Neural cell (in vitro differentiated cells): ENCODE data around the gene PMPCA. TPM values are rescaled to one million over a fixed set of nuclear protein-coding genes. Genes with fewer than 3 reads are reported as not detected.

Experiments used
- H2AFZ ChIP-seq: fragments of 200-600, 300-800 bp; sonication (generic), shearing (Covaris generic); 2 replicates; pipeline ENCODE4 v1.6.0; 2014; ENCODE audit warnings: low read depth, mild to moderate bottlenecking, antibody characterized with exemption, low read length, moderate library complexity
- H3F3A ChIP-seq: fragments of 200-600 bp; shearing (Covaris generic); 2 replicates; pipeline ENCODE4 v1.6.1; 2016; ENCODE audit warnings: mild to moderate bottlenecking, moderate library complexity, mixed read lengths, antibody characterized with exemption, low read length; ENCODE audit not compliant: insufficient read depth, poor library complexity, severe bottlenecking
- H3K27ac ChIP-seq: fragments of 200-600, 300-800 bp; sonication (generic), shearing (Covaris generic); 2 replicates; pipeline ENCODE4 v1.5.1; 2014; ENCODE audit warnings: mild to moderate bottlenecking, low read length, moderate library complexity
- H3K27me3 ChIP-seq: fragments of 300-800, 200-600 bp; sonication (generic), shearing (Covaris generic); 2 replicates; pipeline ENCODE4 v1.6.0; 2014; ENCODE audit warnings: mild to moderate bottlenecking, low read depth, low read length, moderate library complexity; ENCODE audit not compliant: insufficient read depth
- H3K36me3 ChIP-seq: fragments of 300-800, 200-600 bp; sonication (generic), shearing (Covaris generic); 2 replicates; pipeline ENCODE4 v1.5.1; 2014; ENCODE audit warnings: mild to moderate bottlenecking, antibody characterized with exemption, low read length, moderate library complexity; ENCODE audit not compliant: insufficient read depth
- H3K4me2 ChIP-seq: fragments of 300-800, 200-600 bp; sonication (generic), shearing (Covaris generic); 2 replicates; pipeline ENCODE4 v1.6.0; 2014; ENCODE audit warnings: mild to moderate bottlenecking, low read length
- H3K4me3 ChIP-seq: fragments of 300-800, 200-600 bp; sonication (generic), shearing (Covaris generic); 2 replicates; pipeline ENCODE4 v1.5.1; 2014; ENCODE audit warnings: mild to moderate bottlenecking, low read length, moderate library complexity
- H3K79me2 ChIP-seq: fragments of 200-600 bp; shearing (Covaris generic); replicated peaks from 2 replicates; pipeline ENCODE4 v1.6.0; 2014; ENCODE audit warnings: mild to moderate bottlenecking, low read length, moderate library complexity; ENCODE audit not compliant: insufficient read depth
- H3K9ac ChIP-seq: fragments of 300-800, 200-600 bp; sonication (generic), shearing (Covaris generic); 2 replicates; pipeline ENCODE4 v1.6.1; 2016; ENCODE audit warnings: mild to moderate bottlenecking, low read length, mixed read lengths
- H3K9me2 ChIP-seq: fragments of 200-600 bp; shearing (Covaris generic); 2 replicates; pipeline ENCODE4 v1.6.1; 2016; ENCODE audit warnings: mild to moderate bottlenecking, low read length, mixed read lengths; ENCODE audit not compliant: insufficient read depth
- H3K9me3 ChIP-seq: fragments of 200-600, 300-800 bp; sonication (generic), shearing (Covaris generic); 2 replicates; pipeline ENCODE4 v1.6.1; 2016; ENCODE audit warnings: mild to moderate bottlenecking, mixed run types, low read length, moderate library complexity, mixed read lengths
- H4K20me1 ChIP-seq: fragments of 200-600 bp; shearing (Covaris generic); 2 replicates; pipeline ENCODE4 v1.6.1; 2016; ENCODE audit warnings: mild to moderate bottlenecking, mixed run types; ENCODE audit not compliant: insufficient read depth
- CTCF ChIP-seq: fragments of 450-650 bp; IDR thresholded peaks from 2 replicates; pipeline ENCODE4 v1.5.1; 2014; ENCODE audit warnings: antibody characterized with exemption, mild to moderate bottlenecking, moderate library complexity; ENCODE audit not compliant: poor library complexity, severe bottlenecking
- EP300 ChIP-seq: fragments of 450-650 bp; conservative IDR thresholded peaks from 2 replicates; pipeline ENCODE4 v1.6.1; 2014; ENCODE audit warnings: antibody characterized with exemption, mild to moderate bottlenecking, moderate library complexity; ENCODE audit not compliant: poor library complexity, severe bottlenecking
- EZH2 ChIP-seq: fragments of 200-600, 300-800 bp; shearing (Covaris generic), sonication (generic); IDR thresholded peaks from 2 replicates; pipeline ENCODE4 v1.6.1; 2014; ENCODE audit warnings: antibody characterized with exemption, low read length, borderline replicate concordance, mild to moderate bottlenecking; ENCODE audit not compliant: insufficient read depth, poor library complexity, severe bottlenecking
- MXI1 ChIP-seq: fragments of 450-650 bp; conservative IDR thresholded peaks from 2 replicates; pipeline ENCODE4 v1.6.1; 2014; ENCODE audit warnings: antibody characterized with exemption, mild to moderate bottlenecking; ENCODE audit not compliant: poor library complexity, severe bottlenecking
- POLR2AphosphoS5 ChIP-seq: IDR thresholded peaks from 2 replicates; pipeline ENCODE4 v1.6.1; 2012
- RAD21 ChIP-seq: fragments of 450-650 bp; conservative IDR thresholded peaks from 2 replicates; pipeline ENCODE4 v1.6.1; 2014; ENCODE audit warnings: antibody characterized with exemption, mild to moderate bottlenecking, moderate library complexity
- REST ChIP-seq: IDR thresholded peaks from 2 replicates; pipeline ENCODE4 v1.6.1; 2012; ENCODE audit warnings: borderline replicate concordance
- SMC3 ChIP-seq: fragments of 450-650 bp; conservative IDR thresholded peaks from 2 replicates; pipeline ENCODE4 v1.6.1; 2014; ENCODE audit warnings: antibody characterized with exemption, mild to moderate bottlenecking, moderate library complexity; ENCODE audit not compliant: poor library complexity
- TAF1 ChIP-seq: IDR thresholded peaks from 2 replicates; pipeline ENCODE4 v1.6.1; 2012; ENCODE audit warnings: low read depth
- polyA plus RNA-seq: library from polyadenylated mRNA; depleted of rRNA; stranded (reverse); fragments of >200 nt; gene quantifications from 2 replicates; pipeline ENCODE4 v1.2.3, GENCODE V29; 2014

Gene PMPCA
- polyA plus RNA-seq, 1 donor from 2014 or later = 61.3 TPM

- Histone ChIP-seq H4K20me1 (no peaks in the 10 kb centered on the region), H3K9me2 (no peaks in the 10 kb centered on the region)
These were observed 53.1 kb downstream of the PMPCA start for GRCh38 chr9:136463578-136463977.

GRCh38 chr9:136464241-136464640 lies 53.8 kb downstream of the PMPCA start:
- H4K20me1 ChIP-seq = no peaks in the 10 kb centered on the region
- H3K79me2 ChIP-seq = no peaks in the 10 kb centered on the region
- no peak overlapping the region for H3K4me3 ChIP-seq
- H2AFZ ChIP-seq = no peak overlapping the region
- no peaks in the 10 kb centered on the region for H3K9me2 ChIP-seq
- H3K9ac ChIP-seq = no peak overlapping the region
- no peaks in the 10 kb centered on the region for H3F3A ChIP-seq
- H3K27ac ChIP-seq = no peak overlapping the region
- H3K4me2 ChIP-seq = no peak overlapping the region
- H3K9me3 ChIP-seq = no peaks in the 10 kb centered on the region
- no peaks in the 10 kb centered on the region for H3K27me3 ChIP-seq
- H3K36me3 ChIP-seq = peaks cover 4% of the 10 kb centered on the region
- TF ChIP-seq RAD21 (no peak), EZH2 (no peak), MXI1 (no peak), REST (no peak), SMC3 (no peak), CTCF (no peak)

More at GRCh38 chr9:136463578-136463977, 53.1 kb downstream of the PMPCA start:
- no peaks in the 10 kb centered on the region for H3K27me3 ChIP-seq
- peaks cover 4% of the 10 kb centered on the region for H3K36me3 ChIP-seq
- H3K9me3 ChIP-seq = no peaks in the 10 kb centered on the region
- TF ChIP-seq MXI1 (no peak), TAF1 (no peak), POLR2AphosphoS5 (no peak), EP300 (no peak), REST (no peak), RAD21 (no peak), SMC3 (no peak), CTCF (no peak), EZH2 (no peak)
- H3K9ac ChIP-seq = no peak overlapping the region
- H3K79me2 ChIP-seq = no peaks in the 10 kb centered on the region
- H3K4me2 ChIP-seq = no peak overlapping the region
- no peak overlapping the region for H3K27ac ChIP-seq
- no peak overlapping the region for H2AFZ ChIP-seq
- H3F3A ChIP-seq = no peaks in the 10 kb centered on the region
- H3K4me3 ChIP-seq = no peak overlapping the region
